NCI-H128 (cell line): ENCODE results near the gene SPTBN1.

ENCODE experiments used
- DNase-seq: peaks from one replicate; lab custom pipeline; 2025; ENCODE audit not compliant: unreplicated experiment; lab: John Stamatoyannopoulos, UW

Gene SPTBN1

GRCh38 chr2:54667726-54668650 lies 211.9 kb downstream of the SPTBN1 start:
- no peak for DNase-seq

- DNase-seq: no peak
Measured at GRCh38 chr2:54668711-54669110, 212.6 kb downstream of the SPTBN1 start.

- no peak for DNase-seq
Measured at GRCh38 chr2:54669677-54670484, 213.8 kb downstream of the SPTBN1 start.

GRCh38 chr2:54670485-54671009 lies 214.4 kb downstream of the SPTBN1 start:
- no peak for DNase-seq

- DNase-seq: no peak
Measured at GRCh38 chr2:54671010-54671409, 214.9 kb downstream of the SPTBN1 start.

- DNase-seq: no peak
Measured at GRCh38 chr2:54671875-54672589, 215.9 kb downstream of the SPTBN1 start.

GRCh38 chr2:54672590-54673456 lies 216.7 kb downstream of the SPTBN1 start:
- no peak for DNase-seq

GRCh38 chr2:54673501-54673998 lies 217.4 kb downstream of the SPTBN1 start:
- DNase-seq: no peak

GRCh38 chr2:54675281-54675680 lies 219.2 kb downstream of the SPTBN1 start:
- DNase-seq: no peak

GRCh38 chr2:54675738-54676137 lies 219.6 kb downstream of the SPTBN1 start:
- DNase-seq: no peak

- DNase-seq: no peak
Measured at GRCh38 chr2:54676656-54677055, 220.5 kb downstream of the SPTBN1 start.

GRCh38 chr2:54677476-54678265 lies 221.5 kb downstream of the SPTBN1 start:
- DNase-seq: no peak

GRCh38 chr2:54678719-54679118 lies 222.6 kb downstream of the SPTBN1 start:
- no peak for DNase-seq

GRCh38 chr2:54680397-54681041 lies 224.4 kb downstream of the SPTBN1 start:
- no peak for DNase-seq

- DNase-seq: no peak
Measured at GRCh38 chr2:54681416-54681815, 225.3 kb downstream of the SPTBN1 start.

GRCh38 chr2:54683596-54683995 lies 227.5 kb downstream of the SPTBN1 start:
- no peak for DNase-seq

- DNase-seq: no peak
Measured at GRCh38 chr2:54685263-54685775, 229.2 kb downstream of the SPTBN1 start.

GRCh38 chr2:54687595-54688152 lies 231.5 kb downstream of the SPTBN1 start:
- no peak for DNase-seq
